Cerebellar nuclear complex (tissue), 1 donor: ENCODE data around the gene ATP9A.
A peak's percentile ranks its signal among the peaks of the same experiment; 100 is the strongest.
"Not testable (repeated sequence)": the region's sequence is repeated elsewhere in the genome, so short reads cannot be mapped to it uniquely, and the experiment has no call there.

ENCODE experiments used
- DNase-seq, 2 experiments: peaks; one replicate each; lab custom pipeline; 2025; lab: John Stamatoyannopoulos, UW

Gene ATP9A

DNA sequence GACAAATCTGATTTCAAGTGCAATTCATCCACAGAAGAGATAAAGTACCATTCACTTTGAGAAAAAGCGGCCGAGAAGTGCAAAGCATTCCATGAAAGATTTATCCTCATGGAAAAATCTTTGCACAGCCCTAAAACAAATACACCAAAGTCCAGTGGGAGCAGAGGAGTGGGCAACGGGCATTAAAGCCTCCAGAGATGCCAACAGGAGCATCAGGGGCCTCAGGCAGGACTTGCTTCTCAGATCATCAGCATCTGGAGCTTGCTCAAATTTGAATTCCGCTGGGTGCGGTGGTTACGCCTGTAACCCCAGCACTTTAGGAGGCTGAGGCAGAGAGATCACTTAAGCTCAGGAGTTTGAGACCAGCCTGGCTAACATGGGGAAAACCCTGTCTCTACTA lies 115.0 kb downstream of the ATP9A start:
- DNase-seq: no peak

DNA sequence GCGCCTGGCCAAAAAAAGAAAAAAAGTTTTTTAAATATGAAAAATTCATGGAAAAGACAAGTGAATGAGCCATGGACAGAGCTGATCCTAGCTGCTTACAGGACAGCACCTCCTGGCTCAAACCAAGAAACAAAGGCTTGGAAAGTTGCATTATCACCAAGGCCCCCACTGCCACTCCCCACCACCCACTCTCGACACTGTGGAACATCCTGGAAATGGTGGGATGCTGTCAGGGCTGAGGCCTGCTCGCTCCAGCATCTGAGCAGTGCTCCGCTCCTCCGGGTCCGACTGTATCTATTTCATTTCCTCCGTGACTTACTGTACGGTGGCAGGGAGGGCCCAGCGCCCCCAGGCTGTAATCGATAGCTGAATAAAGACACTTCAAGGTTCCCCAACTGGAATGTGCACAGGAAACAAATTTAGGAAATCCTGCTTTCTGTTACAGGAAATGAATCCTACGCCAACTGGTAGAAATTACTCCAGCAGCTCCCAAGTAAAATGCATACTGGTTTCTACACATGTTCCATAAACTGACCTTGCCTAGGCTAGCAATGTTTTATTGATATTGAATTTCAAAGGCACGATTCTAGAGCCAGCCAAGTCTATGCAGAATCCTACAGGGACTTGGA lies 116.2 kb downstream of the ATP9A start:
- DNase-seq: no peak

DNA sequence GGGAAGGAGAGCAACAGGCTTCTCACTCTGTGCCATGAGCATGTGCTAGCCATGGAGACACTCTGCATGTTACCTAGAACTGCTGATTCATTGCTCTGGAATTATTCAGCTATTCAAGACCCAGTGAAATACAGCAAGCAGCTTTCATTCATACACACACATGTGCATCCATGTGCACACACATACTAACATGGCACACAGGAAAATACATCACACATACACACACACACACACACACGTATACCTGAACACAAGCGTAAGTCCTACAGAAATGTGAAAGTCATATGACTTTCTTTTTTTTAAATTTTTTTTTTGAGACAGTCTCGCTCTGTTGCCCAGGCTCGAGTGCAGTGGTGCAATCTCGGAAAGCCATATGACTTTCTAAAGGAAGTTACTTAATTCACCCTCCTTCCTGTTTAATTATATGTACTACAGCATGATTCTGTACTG lies 117.5 kb downstream of the ATP9A start:
- no peak for DNase-seq

DNA sequence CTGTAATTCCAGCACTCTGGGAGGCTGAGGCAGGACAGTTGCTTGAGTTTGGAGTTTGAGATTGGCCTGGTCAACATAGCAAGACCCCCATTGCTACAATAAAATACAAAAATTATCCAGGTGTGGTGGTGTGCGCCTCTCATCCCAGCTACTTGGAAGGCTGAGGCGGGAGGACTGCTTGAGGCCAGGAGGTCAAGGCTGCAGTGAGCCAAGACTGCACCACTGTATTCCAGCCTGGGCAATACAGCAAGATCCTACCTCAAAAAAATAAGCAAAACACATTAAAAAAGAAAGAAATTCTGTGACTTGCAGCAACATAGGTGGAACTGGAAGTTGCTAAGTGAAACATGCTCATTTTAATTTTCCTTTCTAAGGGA lies 119.6 kb downstream of the ATP9A start:
- DNase-seq: no peak

DNA sequence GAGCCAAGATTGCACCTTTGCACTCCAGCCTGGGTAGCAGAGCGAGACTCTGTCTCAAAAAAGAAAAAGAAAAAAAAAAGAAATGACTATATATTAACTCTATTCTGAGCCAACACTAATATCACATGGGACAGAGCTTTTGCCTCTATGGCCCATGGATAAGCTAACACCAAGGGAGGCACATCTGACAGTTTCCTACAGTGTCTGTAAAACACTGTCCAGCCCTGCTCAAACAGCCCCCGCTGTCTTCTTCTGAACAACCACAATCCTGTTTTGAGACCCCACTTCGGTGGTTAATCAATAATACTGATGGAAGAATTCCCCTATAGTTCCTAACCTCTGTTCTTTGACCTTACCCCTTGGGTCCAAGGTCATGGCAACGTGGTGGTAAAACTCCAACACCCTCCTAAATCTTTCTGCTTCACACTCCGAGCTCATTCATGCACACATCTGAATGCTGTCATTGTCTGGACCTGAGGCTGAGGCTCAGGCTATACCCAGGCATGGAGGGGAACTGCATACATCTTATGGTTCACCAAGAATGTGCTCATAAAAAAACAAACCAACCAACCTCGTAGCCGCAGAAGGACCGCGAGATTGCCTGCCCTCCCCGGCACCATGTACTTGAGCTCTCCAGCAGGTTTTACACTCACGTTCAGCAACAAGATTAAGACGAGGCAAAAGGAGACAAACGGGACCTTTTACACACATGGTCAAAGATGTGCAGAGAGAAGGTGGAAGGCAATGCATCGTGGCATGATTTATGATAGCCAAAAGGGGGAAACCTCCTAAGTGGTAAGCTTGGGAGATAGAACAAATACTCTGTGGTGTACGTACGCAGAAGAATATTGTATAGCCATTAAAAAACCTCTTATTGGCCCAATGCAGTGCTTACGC lies 120.3 kb downstream of the ATP9A start:
- DNase-seq: no peak

DNA sequence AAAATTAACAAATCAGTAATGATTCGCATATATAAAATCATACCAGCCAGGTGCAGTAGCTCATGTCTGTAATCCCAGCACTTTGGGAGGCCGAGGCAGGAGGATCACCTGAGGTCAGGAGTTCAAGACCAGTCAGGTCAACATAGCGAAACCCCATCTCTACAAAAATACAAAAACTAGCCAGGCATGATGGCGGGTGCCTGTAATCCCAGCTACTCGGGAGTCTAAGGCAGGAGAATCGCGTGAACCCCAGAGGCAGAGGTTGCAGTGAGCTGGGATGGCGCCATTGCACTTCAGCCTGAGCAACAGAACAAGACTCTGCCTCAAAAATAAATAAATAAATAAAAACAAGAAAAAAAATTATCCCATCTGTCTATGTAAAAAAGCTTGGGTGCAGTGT lies 124.4 kb downstream of the ATP9A start:
- DNase-seq: not testable (repeated sequence)

DNA sequence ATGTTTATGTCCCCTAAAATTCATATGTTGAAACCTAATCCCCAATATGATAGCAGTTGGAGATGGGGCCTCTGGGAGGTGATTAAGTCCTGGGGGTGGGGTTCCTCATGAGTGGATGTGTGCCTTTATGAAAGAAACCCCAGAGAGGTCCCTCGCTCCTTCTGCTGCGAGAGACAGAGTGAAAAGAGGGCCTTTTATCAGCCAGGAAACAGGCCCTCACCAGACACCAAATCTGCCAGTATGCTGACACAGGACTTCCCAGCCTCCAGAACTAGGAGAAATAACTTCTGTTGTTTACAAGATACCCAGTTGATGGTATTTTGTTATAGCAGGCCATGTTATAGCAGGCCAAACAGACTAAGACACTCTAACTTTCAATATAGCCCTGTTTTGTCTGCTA lies 124.8 kb downstream of the ATP9A start:
- no peak for DNase-seq

DNA sequence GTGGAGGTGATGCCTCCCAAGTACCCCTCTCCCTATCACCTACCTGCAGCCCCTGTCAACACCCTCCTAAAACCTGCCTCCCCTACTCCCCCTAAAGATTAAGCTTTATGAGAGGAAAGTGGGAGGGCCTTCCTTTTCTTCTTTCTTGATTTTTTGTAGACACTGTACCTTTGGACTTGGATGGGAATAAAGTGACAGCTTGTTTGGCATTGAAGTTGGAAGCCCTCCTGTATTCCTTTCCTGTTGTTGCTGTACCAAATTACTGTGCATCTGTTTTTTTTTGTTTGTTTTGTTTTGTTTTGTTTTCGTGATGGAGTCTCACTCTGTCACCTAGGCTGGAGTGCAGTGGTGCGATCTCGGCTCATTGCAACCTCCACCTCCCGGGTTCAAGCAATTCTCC lies 126.3 kb downstream of the ATP9A start:
- peak in 1 of 2 experiments; percentile 47 for DNase-seq

DNA sequence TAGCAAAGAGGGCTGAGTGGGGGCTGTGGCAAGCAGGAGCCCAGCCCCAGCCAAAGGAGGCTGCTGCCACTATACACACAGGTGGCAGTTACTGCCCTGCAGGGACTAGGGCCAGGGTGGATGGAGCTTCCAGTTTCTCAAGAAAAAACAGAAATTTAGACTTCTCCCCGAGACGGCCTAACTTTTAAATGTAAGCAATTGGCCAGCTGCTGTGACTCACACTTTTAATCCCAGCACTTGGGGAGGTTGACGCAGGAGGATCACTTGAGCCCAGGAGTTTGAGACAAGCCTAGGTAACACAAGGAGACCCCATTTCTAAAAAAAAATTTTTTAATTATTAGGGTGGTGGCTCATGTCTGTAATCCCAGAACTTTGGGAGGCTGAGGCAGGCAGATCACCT lies 127.4 kb downstream of the ATP9A start:
- DNase-seq: no peak

DNA sequence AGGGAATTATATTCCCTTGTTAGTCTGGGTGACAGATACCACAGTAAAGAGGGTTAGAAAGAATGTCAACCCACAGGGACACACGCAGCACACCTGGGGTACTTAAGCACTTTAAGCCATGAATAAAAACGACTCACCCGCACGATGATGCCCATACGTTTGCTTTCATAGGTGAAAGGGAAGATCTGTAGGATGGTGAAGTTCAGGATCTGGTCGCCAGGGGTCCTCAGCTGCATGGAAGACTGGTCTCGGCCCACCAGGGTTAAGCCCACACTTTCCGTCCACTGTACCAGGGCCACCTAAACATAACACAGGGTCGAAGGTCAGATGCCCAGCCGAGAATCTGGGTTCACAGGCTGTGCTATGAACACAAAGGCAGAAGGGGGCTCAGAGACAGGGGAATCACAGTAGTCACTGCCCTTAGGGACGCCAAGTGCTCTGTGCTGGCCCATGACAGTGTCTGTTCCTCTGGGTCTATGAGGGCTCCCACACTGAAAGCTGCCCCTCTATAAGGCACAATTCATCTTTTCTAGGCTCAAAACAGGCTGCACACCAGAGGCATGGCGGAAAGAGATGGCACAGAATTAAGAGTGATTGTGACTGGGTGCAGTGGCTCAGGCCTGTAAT lies 128.9 kb downstream of the ATP9A start:
- DNase-seq: peak in 1 of 2 experiments; percentile 40

DNA sequence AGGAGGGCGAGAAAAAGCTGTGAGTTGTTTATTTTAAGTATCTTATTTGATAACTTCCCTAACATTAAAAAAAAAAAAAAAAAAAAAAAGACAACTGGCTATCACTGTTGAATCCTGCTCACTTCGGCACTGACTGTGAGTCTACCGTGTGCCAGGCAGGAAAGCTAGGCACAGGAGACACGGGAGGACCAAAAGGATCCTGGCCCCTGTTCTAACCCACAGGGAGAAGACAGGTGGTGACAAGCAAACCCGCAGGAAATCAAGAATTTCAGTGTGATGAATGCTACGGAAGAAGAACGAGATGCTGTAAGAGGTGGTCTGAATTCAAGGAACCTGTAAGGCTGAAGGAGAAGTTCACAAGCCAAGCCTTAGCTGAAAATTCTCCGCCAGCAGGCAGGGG lies 130.9 kb downstream of the ATP9A start:
- DNase-seq: peak in 1 of 2 experiments; percentile 53

DNA sequence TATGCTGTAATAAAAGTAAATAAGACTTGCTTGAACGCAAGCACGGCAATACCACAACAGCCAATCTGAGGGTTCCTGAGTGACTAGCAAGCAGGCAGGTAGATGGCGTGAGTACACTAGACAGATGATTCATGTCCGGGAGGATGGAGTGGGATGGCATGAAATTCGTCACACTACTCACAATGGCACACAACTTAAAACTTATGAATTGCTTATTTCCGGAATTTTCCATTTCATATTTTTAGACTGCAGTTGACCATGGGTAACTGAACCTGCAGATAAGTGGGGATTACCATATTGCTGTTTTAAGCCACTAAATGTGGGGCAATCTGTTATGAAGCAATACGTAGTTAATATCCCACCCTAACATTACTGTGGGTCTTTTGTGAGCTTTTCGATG lies 132.1 kb downstream of the ATP9A start:
- no peak for DNase-seq

DNA sequence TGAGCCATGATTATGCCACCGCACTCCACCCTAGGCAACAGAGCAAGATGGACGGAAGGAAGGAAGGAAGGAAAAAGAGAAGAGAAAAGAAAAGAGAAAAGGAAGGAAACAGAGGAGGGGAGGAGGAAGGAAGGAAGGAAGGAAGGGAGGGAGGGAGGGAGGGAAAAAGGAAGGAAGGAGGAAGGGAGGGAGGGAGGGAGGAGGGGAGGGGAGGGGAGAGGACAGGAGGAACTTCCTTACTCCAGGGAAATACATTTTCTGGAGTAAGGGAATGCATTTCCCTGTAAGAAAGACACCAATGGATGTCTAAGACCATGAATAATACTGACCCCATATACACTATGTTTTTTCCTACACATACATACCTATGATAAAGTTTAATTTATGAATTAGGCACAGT lies 132.5 kb downstream of the ATP9A start:
- no peak for DNase-seq

DNA sequence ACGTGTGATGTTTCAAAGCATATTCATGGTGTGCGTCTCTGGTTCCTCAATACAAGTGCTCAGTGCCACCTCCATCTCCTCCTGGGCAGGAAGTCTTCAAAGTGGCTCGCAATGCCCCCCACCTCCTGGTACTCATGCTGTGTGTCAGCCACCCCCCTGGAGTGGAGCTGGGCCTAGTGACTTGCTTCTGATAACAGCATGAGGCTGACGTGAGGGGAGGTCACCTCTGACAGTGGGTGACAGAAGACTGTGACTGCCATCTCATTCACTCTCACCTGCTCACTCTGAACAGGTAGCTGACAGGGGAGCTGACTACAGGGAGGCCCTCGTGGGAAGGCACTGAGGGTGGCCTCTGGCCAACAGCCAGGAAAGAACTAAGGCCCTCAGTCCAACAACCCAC lies 133.3 kb downstream of the ATP9A start:
- no peak for DNase-seq

DNA sequence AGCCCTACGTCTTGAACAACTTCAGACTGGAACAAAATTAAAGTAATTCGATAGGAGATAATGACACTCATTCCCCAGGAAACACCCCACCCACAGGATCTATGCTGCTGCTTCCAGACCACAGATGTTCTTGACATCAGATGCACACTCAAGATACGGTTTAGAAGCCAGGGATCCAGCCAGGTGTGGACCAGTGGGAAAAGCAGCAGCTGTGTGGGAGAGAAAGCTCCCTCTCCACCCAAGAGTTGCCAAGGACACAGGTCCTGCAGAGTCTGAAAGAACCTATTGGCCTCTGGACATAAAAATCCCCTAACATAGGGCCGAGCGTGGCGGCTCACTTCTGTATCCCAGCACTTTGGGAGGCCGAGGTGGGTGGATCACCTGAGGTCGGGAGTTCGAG lies 133.9 kb downstream of the ATP9A start:
- DNase-seq: no peak

DNA sequence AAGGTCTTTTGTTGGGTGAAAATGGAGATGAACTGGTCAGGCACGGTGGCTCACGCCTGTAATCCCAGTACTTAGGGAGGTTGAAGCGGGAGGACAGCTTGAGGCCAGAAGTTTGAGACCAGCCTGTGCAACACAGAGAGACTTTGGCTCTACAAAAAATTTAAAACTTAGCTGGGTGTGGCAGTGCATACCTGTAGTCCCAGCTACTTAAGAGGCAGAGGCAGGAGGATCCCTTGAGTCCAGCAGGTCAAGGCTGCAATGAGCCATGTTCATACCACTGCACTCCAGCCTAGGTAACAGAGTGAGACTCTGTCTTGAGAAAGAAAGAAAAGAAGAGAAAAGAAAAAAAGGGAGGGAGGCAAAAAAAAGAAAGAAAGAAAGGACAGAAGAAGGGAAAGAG lies 134.8 kb downstream of the ATP9A start:
- no peak for DNase-seq

DNA sequence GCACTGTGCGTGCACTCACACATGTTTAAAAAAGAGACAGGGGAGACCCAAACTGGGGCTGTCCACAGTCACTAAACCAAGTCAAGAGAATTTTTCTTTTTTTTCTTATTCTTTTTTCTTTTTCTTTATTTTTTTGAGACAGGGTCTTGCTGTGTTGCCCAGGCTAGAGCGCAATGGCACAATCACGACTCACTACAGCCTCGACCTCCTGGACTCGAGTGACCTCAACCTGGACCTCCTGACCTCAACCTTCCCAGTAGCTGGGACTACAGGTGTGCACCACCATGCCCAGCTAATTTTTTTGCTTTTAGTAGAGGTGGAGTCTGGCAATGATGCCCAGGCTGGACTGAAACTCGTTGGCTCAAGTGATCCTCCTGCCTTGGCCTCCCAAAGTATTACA lies 136.2 kb downstream of the ATP9A start:
- no peak for DNase-seq

DNA sequence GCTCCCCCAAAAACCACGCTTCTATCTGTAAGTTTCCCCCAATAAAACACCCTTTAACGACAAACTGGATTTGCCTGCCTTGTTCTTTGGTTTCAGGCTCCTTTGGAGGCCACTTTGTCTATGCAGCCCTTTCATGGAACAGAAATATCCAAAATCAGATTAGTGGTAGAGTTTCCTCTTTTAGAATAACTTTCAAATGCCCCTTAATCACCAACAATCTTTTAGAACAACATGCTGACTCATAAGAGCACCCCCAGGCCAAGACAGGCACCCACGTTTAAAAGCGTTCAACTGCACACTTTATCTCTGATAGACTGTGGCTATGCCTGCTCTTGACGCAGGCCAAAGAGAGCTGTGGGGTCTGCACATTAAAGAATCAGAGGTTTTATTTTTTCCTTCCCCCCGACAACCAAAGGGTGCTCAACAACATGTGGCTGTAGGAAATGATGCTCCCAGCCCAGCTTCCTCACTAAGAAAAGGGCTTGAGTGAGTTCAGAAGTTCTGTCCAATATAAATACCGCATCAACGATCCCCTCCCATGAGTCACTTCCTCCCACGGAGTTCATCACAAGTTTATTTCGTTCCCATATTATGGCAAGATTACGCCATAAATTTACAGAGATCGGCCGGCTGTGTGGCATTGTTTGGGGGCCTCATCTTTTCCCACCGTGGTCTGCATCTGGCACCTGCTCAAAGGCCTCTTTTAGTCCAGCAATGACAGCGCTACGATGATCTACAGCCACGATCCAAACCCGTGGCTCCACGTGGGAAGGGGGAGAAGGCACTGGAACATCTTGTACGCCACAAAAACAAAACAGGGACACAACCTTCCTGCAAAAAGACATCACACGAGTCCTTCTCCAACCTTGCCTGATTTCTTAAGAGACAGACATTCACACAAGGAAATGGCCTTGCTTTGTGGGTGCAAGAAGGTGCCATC lies 136.9 kb downstream of the ATP9A start:
- no peak for DNase-seq

DNA sequence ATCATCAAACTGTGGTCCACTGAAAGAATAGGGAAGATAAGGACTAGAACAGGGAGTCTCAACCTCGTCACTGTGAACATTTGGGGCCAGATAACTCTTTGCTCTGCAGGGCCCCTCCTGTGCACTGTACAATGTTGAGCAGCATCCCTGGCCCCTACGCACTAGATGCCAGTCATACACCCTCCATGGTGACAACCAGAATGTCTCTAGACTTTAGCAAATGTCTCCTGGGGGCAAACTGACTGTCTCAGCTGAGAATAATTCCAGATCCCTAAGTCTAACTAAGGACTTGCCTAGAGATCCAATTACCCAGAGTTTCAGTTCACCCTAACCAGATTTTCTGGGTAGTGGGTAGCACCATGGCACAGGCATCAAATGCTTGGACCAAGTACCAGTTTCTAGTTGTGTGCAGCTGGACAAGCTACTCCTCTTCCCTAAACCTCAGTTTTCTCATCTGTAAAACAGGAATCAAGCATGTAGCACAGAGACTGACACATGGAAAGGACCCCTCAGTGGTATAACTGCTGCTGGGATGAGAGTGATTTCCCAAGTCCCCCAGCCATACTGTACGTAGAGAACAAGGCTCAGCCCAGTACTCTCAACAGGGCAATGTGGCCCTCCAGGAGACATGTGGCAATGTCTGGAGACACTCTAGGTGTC lies 138.7 kb downstream of the ATP9A start:
- DNase-seq: no peak

DNA sequence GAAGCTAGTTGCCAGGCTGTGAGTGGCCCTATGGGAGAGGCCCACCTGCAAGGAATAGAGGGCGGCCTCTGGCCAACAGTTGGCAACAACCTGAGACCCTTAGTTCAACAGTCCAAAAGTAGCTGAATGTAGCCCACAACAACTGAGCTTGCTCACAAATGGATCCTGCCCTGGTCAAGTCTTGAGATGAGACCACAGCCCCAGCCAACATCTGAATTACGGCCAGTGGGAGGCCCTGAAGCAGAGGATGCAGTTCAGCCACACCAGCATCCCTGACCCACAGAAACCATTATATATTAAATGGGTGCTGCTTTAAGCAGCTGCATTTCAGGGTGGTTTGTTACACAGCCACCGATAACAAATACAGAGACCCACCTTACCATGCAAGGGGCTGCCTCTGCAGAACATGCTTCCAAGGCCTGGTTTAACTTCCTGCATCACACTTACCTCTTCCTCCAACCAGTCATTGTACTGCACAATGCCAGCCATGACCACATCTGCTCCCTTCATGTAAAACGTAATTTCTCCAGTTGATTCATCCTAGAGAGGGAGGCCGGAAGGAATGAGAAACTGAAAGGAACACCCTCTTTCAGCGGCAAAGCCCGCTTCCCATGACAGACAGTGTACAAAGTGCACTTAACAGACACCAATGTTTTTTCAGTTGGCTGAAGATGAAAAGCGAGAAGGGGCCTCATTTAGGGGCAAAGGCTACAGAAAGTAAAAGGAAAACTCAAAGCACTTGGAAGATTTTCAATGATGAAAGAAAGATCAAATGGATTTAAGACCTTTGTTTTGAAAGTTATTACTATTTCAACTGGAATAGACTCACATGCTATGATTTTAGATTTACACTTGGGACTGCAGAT lies 139.4 kb downstream of the ATP9A start:
- DNase-seq: no peak
